Measurements from ENCODE around the gene LRRC10. TPM values are rescaled to one million over a fixed set of nuclear protein-coding genes. Genes with fewer than 3 reads are reported as not detected.

The LRRC10 gene
- total and polyA plus RNA-seq, 10 donors: not detected

DNA sequence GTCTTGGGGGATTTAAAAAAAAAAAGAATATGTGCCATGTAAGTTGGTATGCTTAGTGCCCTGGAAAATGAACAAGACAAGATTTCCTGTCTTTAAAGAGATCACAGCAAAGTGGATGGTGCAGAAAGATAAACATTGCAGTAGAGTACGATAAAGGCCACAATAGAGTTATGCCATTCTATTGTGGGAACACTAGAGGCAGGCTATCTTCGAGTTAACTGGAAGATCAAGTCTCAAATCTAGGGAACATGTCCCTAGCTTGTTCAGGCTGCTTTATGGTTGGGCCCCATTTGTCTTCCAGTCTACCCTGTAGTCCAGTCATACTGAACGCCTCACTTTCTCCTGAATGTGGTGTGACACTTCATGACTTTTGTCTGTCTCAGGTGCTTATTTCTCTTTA is 44.1 kb downstream of the LRRC10 start:
- H3K9me3 ChIP-seq: no peaks in the 10 kb centered on the region
- no peaks in the 10 kb centered on the region for H3K27me3 ChIP-seq (replicated peaks in 1 of 7)
- WGBS, 5 donors: 84 to 95% (median 91%) methylated on average over 3 of the region's 3 CpGs
- no peak overlapping the region for H3K27ac ChIP-seq
- peaks cover 0 to 8% (median 4%) of the 10 kb centered on the region in 6 donors for H3K4me1 ChIP-seq
- TF ChIP-seq POLR2AphosphoS5 (IDR thresholded peaks at IDR 0.05): no peak
- H3K36me3 ChIP-seq: peaks cover 0 to 82% (median 34%) of the 10 kb centered on the region in 6 donors
- DNase-seq: no peak
- intact Hi-C loops (cut with DNase I; ENCODE audit: low total_unique reads): loop anchor here (10.0 kb wide), 1 partner anchor 82 kb away; no protein-coding TSS in a partner anchor
- no peak overlapping the region for H3K4me3 ChIP-seq

DNA sequence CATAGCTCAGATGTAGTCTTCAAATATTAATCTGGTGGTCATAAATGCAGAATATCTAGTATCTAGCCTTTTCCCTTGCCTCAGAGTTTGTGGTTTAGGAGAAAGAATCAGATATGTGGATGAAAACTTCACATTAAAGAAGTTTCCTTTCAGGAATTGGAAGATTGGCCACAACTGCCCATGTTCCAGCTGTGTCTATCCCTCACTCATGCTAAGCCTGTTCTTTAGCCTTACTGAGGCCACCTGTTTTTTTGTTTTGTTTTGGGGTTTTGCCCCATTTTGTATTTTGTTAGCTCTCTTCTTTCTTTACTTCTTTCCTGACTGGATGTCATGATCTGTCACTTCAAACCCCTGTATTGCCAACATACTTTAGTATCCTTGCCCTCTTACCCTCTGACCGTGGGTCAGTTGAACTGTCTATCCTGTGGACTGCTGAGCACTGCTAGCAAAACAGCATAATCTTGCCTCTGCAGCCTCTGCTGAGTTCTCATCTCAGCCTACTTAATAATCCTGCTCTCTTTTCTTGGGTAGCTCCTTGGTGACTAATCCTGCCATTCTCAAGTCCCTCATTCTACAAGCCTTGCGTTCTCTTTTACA is 47.4 kb downstream of the LRRC10 start:
- H3K36me3 ChIP-seq: peaks cover 0 to 55% (median 23%) of the 10 kb centered on the region in 6 donors
- no peak for TF ChIP-seq POLR2AphosphoS5 (IDR thresholded peaks at IDR 0.05)
- no peak for TF ChIP-seq POLR2A (IDR thresholded peaks at IDR 0.05)
- TF ChIP-seq, protein P1, sequence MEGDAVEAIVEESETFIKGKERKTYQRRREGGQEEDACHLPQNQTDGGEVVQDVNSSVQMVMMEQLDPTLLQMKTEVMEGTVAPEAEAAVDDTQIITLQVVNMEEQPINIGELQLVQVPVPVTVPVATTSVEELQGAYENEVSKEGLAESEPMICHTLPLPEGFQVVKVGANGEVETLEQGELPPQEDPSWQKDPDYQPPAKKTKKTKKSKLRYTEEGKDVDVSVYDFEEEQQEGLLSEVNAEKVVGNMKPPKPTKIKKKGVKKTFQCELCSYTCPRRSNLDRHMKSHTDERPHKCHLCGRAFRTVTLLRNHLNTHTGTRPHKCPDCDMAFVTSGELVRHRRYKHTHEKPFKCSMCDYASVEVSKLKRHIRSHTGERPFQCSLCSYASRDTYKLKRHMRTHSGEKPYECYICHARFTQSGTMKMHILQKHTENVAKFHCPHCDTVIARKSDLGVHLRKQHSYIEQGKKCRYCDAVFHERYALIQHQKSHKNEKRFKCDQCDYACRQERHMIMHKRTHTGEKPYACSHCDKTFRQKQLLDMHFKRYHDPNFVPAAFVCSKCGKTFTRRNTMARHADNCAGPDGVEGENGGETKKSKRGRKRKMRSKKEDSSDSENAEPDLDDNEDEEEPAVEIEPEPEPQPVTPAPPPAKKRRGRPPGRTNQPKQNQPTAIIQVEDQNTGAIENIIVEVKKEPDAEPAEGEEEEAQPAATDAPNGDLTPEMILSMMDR (IDR thresholded peaks at IDR 0.05 in 8 of 11, conservative IDR thresholded peaks at IDR 0.05 in 3 of 11): no peak
- H3K27me3 ChIP-seq (replicated peaks in 1 of 7): no peaks in the 10 kb centered on the region
- no peak for DNase-seq
- H3K9me3 ChIP-seq: no peaks in the 10 kb centered on the region
- intact Hi-C loops (cut with DNase I; ENCODE audit: low total_unique reads): loop anchor here (10.0 kb wide), 1 partner anchor 78 kb away; no protein-coding TSS in a partner anchor
- no peak overlapping the region for H3K4me3 ChIP-seq
- no peak overlapping the region for H3K27ac ChIP-seq
- 90 to 95% (median 92%) methylated on average over 2 of the region's 2 CpGs for WGBS, 5 donors
- H3K4me1 ChIP-seq: peaks cover 0 to 3% (median 0%) of the 10 kb centered on the region in 6 donors

Small RNA genes lying within 50 kb of the gene (microRNA-seq; reads per million reads assigned to microRNA genes)
- gene MIR3913-1: 0 reads per million in 3 donors
- 0 reads per million in 3 donors for gene MIR3913-2

Small RNA genes lying within 50 kb of the gene (small RNA-seq; reads per million reads assigned to genes)
- gene MIR3913-1: 2.4 to 3.8 (median 2.7) reads per million in 4 donors

Other genes with a start within 250 kb of the LRRC10 start
- gene FRS2, start 140.5 kb downstream of the LRRC10 start, total RNA-seq: 10 to 100 TPM; 25.3 to 51.7 (median 31.8) TPM
- 1 to 10 TPM; 3.4 to 4.8 (median 4.3) TPM for gene FRS2, start 140.5 kb downstream of the LRRC10 start, polyA plus RNA-seq
- 100 to 1,000 TPM in 1 of 7 donors, 10 to 100 TPM in 6; 80.5 to 120 (median 89.0) TPM for gene CCT2, start 25.4 kb downstream of the LRRC10 start, total RNA-seq
- 100 to 1,000 TPM in 2 of 3 donors, 10 to 100 TPM in 1; 91.6 to 104 (median 103) TPM for gene CCT2, start 25.4 kb downstream of the LRRC10 start, polyA plus RNA-seq
- under 1 TPM in 1 of 7 donors, not detected in 6; 0.14 TPM for gene BEST3, start 88.4 kb upstream of the LRRC10 start, total RNA-seq
- gene BEST3, start 88.4 kb upstream of the LRRC10 start, polyA plus RNA-seq: not detected
- gene RAB3IP, start 128.0 kb upstream of the LRRC10 start, total RNA-seq: 10 to 100 TPM; 16.6 to 41.2 (median 20.9) TPM
- gene RAB3IP, start 128.0 kb upstream of the LRRC10 start, polyA plus RNA-seq: 10 to 100 TPM; 11.8 to 15.2 (median 12.6) TPM
- under 1 TPM in 2 of 7 donors, not detected in 5; 0.20 to 0.44 TPM for gene MYRFL, start 214.3 kb upstream of the LRRC10 start, total RNA-seq
- gene MYRFL, start 214.3 kb upstream of the LRRC10 start, polyA plus RNA-seq: under 1 TPM; 0.04 to 0.22 (median 0.08) TPM

Data from spleen (tissue), 11 donors.